Measurements from ENCODE around the gene SELENOK.

Gene SELENOK

DNA sequence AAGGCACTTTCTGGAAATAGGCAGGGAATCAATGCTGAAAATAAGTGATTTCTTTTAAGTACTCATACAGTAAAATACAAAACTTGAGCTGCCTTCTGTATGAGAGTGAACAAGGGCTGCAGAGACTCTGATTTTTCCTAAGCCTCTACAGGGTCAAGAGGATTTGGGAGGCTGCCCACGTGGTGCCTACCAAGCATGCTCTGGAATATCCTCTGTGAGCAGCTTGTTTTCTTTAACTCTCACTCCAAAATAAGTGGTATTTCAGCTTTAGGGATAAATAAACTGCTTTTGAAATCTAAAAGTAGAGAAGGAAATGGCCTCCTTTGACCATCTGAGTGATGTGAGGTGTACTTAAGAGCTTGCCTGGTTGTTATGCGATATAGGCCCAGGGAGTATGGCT, 8.1 kb upstream of the SELENOK start:
- H3K4me1 Mint-ChIP-seq = no peaks in the 10 kb centered on the region

DNA sequence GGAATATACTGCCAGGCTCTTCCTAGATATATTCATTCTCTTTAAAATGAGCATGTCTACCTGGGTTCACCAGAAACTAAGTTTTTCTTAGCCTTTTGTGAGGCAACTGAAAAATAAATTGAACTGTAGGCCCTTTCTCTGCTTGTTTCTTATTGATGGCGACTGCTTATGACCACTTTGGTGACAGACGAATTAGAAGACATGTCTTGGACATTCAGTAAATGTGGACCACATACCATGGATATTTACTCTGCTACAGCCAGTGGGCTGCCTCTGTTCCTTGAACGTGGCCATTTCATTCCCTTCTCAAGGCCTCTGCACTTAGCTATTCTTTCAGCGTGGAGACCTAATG, 603 bp upstream of the SELENOK start:
- peak overlapping the region; percentile 92 for H3K4me3 Mint-ChIP-seq
- ATAC-seq (no peak), DNase-seq (ENCODE audit: low spot score in 2 of 2) (no peak)
- H3K27ac Mint-ChIP-seq = peak overlapping the region; percentile 99
- peaks cover 46% of the 10 kb centered on the region for H3K4me1 Mint-ChIP-seq
- H3K9me3 Mint-ChIP-seq = no peaks in the 10 kb centered on the region
- peaks cover 38% of the 10 kb centered on the region for H3K36me3 Mint-ChIP-seq

More for the DNA sequence above, 8.1 kb upstream of the SELENOK start:
- Mint-ChIP-seq H3K4me3 (no peak overlapping the region), H3K27ac (no peak overlapping the region), H3K36me3 (no peaks in the 10 kb centered on the region), H3K9me3 (no peaks in the 10 kb centered on the region)
- no peak for DNase-seq (ENCODE audit: low spot score in 2 of 2)
- ATAC-seq = no peak

DNA sequence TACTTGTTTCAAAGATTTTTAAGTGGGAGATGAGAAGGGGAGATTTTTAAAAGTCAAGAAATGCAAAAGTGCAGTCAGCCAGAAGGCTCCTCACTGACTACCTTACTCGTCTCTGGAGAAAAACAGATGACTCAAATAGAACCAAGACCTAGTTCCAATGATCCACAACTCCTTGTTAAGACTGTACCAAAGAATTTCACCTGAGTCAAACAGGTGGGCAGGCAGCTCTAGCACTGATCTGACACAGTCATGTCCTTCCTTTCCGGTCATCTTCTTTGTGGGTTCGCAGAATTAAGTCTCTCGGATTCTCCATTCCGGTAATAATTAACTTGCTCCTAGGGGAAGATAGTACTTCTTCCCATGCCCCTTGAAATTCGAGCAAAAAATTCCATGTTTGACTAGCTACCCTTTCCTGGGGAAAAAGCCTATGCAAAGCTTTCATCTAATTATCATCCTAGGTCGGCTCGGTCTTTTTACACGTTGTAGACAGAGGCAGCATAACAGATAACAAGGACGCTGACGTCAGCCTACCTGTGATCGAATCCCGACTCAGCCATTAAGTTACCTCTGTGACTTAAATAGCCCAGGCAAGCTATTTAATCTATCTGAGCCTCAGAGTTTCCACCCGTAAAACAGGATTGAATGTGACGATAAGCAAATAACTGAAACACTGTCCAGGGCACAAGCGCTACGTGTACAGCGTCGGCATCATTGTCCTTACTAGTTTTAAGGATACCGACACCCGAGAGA, 758 bp downstream of the SELENOK start:
- Mint-ChIP-seq H3K4me3 (peak overlapping the region; percentile 92), H3K4me1 (peaks cover 50% of the 10 kb centered on the region), H3K27ac (peak overlapping the region; percentile 99), H3K9me3 (no peaks in the 10 kb centered on the region), H3K36me3 (peaks cover 51% of the 10 kb centered on the region)
- DNase-seq (ENCODE audit: low spot score in 2 of 2) (no peak), ATAC-seq (peak; percentile 36)

DNA sequence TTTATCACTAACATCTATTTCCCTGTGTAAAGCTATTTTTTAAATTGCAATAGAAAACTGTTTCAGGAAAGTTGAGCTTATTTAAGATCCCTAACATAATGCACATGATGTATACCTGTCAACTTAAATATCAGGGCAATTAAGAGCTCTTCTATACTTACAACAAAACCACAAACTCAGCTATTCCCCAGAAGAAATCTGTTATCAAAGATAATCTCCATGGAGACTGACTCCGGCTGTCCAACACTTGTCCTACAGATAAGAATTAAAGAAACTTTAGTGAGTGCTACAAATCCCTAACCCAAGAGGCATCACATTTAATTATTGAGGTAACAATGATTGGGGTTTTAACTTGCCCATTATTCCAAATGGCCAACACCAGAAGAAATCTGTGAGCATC, 3.4 kb downstream of the SELENOK start:
- Mint-ChIP-seq H3K4me3 (no peak overlapping the region), H3K4me1 (peaks cover 49% of the 10 kb centered on the region), H3K36me3 (peaks cover 76% of the 10 kb centered on the region), H3K27ac (no peak overlapping the region), H3K9me3 (no peaks in the 10 kb centered on the region)
- ATAC-seq = no peak
- DNase-seq (ENCODE audit: low spot score in 2 of 2) = no peak

DNA sequence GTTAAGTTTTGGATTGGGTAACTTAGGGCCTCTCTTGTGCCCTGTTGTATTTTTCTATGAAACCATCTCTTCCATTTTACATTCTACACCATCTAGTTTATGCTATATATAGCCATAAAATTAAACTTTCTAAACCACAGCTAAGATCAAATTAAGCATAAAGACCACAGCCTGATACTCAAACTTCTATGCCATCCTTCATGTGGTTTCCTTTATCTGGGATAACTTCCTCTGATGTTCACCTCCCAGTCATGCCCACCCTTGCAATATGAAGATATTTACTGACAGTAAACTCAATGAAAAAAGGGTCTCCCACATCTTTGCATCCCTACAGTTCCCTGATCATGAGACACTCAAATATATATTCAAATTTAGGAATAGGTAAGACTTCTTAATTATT, 4.2 kb downstream of the SELENOK start:
- Mint-ChIP-seq H3K27ac (peak overlapping the region; percentile 52), H3K4me1 (peaks cover 49% of the 10 kb centered on the region), H3K36me3 (peaks cover 84% of the 10 kb centered on the region), H3K4me3 (no peak overlapping the region), H3K9me3 (no peaks in the 10 kb centered on the region)
- DNase-seq (ENCODE audit: low spot score in 2 of 2) = no peak
- no peak for ATAC-seq

DNA sequence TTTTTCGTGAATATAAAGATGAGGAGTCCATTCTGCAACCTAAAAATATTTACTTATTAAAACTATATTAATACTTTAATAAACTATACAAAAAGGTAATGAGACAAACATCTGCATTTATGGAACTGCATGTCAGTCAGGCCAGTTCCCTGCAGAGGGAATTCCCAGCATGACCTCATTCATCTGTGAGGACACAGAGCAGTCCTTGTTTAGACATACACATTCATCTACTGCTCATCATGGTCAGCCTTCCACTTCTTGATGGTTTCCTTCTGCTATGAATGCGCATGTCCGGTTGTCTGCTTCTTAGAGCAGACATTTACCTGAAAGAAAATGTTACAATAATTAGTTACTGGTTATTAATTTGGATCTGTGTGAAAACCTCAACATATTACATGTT, 6.4 kb downstream of the SELENOK start:
- H3K4me3 Mint-ChIP-seq = no peak overlapping the region
- H3K36me3 Mint-ChIP-seq = peaks cover 87% of the 10 kb centered on the region
- no peaks in the 10 kb centered on the region for H3K9me3 Mint-ChIP-seq
- ATAC-seq (no peak), DNase-seq (ENCODE audit: low spot score in 2 of 2) (no peak)
- no peak overlapping the region for H3K27ac Mint-ChIP-seq
- peaks cover 47% of the 10 kb centered on the region for H3K4me1 Mint-ChIP-seq

DNA sequence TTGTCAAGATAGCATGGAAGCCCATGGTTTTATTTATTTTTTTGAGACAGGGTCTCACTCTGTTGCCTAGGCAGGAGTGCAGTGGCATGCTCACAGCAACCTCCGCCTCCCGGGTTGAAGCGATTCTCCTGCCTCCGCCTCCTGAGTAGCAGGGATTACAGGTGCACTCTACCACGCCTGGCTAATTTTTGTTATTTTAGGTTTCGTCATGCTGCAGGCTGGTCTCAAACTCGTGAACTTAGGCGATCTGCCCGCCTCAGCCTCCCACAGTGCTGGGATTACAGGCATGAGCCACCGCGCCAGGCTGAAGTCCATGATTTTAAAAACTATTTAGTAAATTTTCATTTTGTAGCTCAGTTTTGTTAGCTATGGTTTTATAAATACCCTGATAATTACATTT, 7.0 kb downstream of the SELENOK start:
- H3K36me3 Mint-ChIP-seq = peaks cover 89% of the 10 kb centered on the region
- DNase-seq (ENCODE audit: low spot score in 2 of 2) (no peak), ATAC-seq (no peak)
- no peaks in the 10 kb centered on the region for H3K9me3 Mint-ChIP-seq
- H3K4me3 Mint-ChIP-seq = no peak overlapping the region
- no peak overlapping the region for H3K27ac Mint-ChIP-seq
- peaks cover 45% of the 10 kb centered on the region for H3K4me1 Mint-ChIP-seq

DNA sequence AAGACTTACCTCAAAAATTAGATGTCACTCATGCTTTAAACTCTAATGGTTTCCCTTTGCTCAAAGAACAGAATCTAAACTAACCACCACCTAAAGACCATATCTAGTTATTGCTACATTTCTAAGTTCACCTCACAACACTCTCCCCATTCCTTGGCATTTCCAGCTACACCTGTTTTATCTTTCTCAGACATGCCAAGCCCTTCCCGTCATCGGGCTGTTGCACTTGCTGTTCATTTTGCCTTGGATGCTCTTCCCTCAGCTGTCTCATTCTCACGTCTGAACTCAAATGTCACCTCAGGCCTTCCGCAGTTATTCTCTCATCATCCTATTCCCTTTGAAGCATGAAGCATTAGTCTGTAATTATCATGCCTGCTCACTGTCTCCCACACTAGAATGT, 8.7 kb downstream of the SELENOK start:
- Mint-ChIP-seq H3K36me3 (peaks cover 90% of the 10 kb centered on the region), H3K4me3 (peak overlapping the region; percentile 88), H3K27ac (peak overlapping the region; percentile 94)

DNA sequence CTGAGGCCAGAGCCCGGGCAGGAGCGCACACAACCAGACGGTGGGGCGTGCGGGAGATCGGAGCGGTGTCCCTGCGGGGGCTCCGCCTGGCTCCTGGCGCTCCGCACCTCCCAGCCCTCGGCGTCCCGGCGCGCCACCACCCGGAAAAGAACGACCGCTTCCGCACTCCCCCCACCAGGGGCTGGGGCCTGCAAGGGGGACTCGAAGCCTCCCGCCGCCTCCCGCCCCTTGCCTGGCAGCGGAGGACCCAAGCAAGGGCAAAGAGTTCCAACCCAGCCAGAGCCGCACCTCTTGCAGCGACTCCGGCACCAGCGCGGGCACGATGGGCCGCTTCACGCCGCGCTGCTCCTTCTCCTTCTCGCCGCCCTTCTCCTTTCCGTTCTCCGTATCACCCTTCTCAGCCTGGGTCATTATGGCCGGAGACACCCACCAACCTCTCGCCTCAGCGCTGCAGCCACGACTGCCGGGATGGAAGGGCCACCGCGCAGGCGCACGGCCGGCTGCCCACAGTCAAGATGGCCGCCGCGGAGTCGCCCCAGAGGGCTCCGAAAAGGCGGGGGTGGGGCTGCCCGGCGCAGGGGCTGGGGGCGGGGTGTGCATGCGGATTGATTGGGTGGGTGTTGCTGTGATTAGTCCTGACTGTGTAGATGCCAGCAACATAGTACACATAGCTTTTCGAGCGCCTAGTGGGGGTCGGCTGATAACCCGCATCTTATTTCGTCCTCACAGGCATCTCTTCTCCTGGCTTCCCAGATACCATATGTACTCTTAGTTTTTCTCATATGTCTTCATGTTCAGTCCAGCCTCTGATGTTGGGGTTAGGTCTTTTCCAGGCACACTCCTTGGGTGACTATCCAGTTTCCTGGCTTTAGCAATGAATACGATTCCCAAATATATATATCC, 9.7 kb downstream of the SELENOK start, which contains the start of gene ACTR8:
ACTR8 (minus strand) TSS at position 462 of the 903 bp plus-strand sequence; CDS start at position 411, 51 bp downstream.
- Mint-ChIP-seq H3K4me1 (peaks cover 35% of the 10 kb centered on the region), H3K4me3 (peak within 1 kb of the TSS; percentile 88), H3K9me3 (no peaks in the 10 kb centered on the region), H3K27ac (peak within 1 kb of the TSS; percentile 94), H3K36me3 (peaks cover 90% of the 10 kb centered on the region)
- DNase-seq (ENCODE audit: low spot score in 2 of 2) (peak; percentile 83 to 95), ATAC-seq (peak; percentile 93)

More for the DNA sequence above, 8.7 kb downstream of the SELENOK start:
- peaks cover 41% of the 10 kb centered on the region for H3K4me1 Mint-ChIP-seq
- no peak for DNase-seq (ENCODE audit: low spot score in 2 of 2)
- H3K9me3 Mint-ChIP-seq = no peaks in the 10 kb centered on the region
- no peak for ATAC-seq

DNA sequence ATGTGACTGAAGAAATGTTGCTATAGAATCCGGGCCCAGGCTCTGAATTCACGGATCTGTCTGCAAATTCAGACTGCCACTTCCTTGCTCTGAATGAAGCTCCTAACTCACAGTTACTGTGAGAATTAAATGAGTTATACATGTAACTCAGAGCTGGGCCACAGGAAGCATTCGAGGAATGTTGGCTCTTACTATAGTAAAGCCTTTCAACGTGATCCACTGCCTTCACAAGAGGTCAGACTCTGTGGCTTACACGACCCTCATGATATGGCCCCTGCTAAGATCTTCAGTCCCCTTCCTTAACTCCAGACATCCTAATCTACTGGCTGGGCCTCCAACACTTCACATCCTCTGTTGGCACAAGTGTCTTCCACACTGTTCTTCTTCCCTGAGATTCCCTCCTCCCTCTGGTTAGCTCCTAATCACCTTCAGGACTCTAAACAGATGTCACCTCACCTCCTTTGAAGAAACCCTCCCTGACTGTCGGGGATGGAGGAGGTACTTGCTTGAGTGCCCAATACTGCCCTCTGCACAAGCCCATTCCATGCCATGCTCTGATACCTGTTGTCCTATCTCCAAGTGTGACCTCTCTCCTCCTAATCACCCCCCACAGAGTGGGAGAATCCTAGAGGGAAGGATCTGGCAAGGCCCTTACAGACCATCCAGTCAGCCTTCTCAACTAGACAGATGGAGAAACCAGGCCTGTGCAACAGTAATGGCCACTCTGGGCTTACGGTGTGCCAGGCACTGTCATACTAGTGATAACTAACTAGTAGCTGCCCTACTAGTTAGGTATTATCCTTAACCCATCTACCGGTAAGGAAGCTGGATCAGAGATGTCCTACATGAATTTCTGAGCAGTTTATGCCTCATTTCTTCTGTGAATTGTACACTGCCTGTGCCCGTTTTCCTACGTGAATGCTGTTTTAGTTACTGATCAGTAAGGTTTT, 11.0 kb downstream of the SELENOK start:
- no peaks in the 10 kb centered on the region for H3K9me3 Mint-ChIP-seq
- no peak for ATAC-seq
- H3K4me3 Mint-ChIP-seq = peak overlapping the region; percentile 88
- peaks cover 90% of the 10 kb centered on the region for H3K36me3 Mint-ChIP-seq
- H3K27ac Mint-ChIP-seq = peak overlapping the region; percentile 94
- peaks cover 34% of the 10 kb centered on the region for H3K4me1 Mint-ChIP-seq
- DNase-seq (ENCODE audit: low spot score in 2 of 2) = peak in 1 of 2 donors; percentile 50

DNA sequence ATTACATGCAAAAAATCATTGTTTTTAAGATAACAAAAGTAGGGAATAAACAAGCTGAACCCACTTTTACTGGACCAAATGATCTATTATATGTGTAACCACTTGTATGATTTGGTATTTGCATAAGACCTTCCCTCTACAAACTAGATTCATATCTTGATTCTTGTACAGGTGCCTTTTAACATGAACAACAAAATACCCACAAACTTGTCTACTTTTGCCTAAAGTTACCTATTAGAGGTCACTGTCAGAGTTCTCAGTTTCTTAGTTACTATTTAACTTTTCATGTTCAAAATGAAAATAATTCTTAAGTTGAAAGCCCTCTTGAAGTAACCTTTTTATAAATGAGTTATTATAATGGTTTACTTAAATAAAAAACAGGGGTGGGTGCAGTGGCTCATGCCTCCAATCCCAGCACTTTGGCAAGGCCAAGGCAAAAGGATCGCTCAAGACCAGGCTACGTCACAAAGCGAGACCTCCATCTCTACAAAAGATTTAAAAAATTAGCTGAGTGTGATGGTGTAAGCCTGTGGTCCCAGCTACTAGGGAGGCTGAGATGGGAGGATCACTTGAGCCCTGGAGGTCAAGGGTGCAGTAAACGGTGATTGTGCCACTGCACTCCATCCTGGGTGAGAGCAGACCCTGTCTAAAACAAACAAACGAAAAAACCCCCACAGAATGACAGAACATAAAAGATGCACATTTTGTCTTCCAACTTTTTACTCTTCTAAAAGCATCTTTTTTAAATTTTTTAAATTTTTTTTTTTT, 25.7 kb downstream of the SELENOK start:
- Mint-ChIP-seq H3K9me3 (no peaks in the 10 kb centered on the region), H3K4me3 (no peak overlapping the region), H3K4me1 (peaks cover 8% of the 10 kb centered on the region), H3K27ac (no peak overlapping the region), H3K36me3 (peaks cover 98% of the 10 kb centered on the region)
- no peak for ATAC-seq
- DNase-seq (ENCODE audit: low spot score in 2 of 2) = no peak

DNA sequence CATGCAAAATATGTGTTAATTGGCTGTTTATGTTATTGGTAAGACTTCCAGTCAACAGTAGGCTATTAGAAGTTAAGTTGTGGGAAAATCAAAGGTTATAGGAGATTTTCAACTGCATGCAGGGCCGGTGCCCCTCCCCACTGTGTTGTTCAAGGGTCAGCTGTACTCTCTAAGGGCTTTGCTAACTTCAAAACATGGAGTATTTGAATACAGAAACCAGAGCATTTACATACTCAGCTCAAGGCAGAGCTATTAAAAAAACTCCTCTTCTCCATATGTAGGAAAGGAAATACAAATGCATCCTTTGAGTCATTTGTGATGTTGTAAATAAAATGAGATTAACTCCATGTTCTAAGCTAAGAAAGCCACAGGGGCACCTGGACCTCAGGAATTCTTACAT, 28.5 kb downstream of the SELENOK start:
- Mint-ChIP-seq H3K27ac (no peak overlapping the region), H3K9me3 (no peaks in the 10 kb centered on the region), H3K4me1 (peaks cover under 1% of the 10 kb centered on the region), H3K36me3 (peaks cover 70% of the 10 kb centered on the region), H3K4me3 (no peak overlapping the region)
- DNase-seq (ENCODE audit: low spot score in 2 of 2) = no peak
- ATAC-seq = no peak

DNA sequence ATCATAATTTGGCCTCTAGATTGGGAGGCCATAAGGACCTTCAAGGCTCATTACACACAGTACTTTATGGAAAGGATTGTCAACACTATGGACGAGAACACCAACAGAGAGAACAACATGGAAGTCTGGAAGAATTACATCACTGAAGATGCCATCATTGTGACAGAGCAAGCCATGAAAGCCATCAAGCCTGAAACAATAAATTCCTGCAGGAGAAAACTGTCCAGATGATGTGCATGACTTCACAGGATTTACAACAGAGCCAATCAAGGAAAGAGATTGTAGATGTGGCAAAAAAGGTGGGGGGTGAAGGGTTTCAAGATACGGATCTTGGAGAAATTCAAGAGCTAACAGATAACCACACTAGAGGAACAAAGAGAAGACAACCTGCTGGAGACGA, 29.4 kb downstream of the SELENOK start:
- H3K9me3 Mint-ChIP-seq = no peaks in the 10 kb centered on the region
- peak overlapping the region; percentile 10 for H3K27ac Mint-ChIP-seq
- no peak for ATAC-seq
- peaks cover 61% of the 10 kb centered on the region for H3K36me3 Mint-ChIP-seq
- H3K4me1 Mint-ChIP-seq = no peaks in the 10 kb centered on the region
- no peak overlapping the region for H3K4me3 Mint-ChIP-seq
- no peak for DNase-seq (ENCODE audit: low spot score in 2 of 2)

DNA sequence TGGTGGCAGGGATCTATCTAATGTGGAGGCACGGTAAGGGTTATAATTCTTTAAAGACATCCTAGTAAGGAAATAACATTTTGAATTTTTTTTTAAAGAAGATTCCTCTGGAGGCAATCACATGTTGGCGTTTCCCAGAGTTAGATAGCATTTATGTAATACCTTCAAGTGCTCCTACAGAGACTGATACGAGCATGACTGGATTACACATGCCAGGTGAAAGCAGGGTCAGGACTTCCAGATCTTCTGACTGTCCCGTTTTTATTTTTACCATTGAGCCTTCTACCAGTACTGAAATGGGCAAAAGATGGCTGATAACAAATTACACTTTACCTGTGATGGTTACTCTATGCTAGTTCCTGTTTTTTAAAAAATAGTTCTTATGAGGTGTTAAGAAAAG, 31.5 kb downstream of the SELENOK start:
- no peaks in the 10 kb centered on the region for H3K9me3 Mint-ChIP-seq
- no peak for ATAC-seq
- no peak overlapping the region for H3K27ac Mint-ChIP-seq
- H3K4me1 Mint-ChIP-seq = no peaks in the 10 kb centered on the region
- no peak overlapping the region for H3K4me3 Mint-ChIP-seq
- peaks cover 41% of the 10 kb centered on the region for H3K36me3 Mint-ChIP-seq
- no peak for DNase-seq (ENCODE audit: low spot score in 2 of 2)

Measured in stimulated activated effector memory CD8-positive, alpha-beta T cell treated with anti-CD3 and anti-CD28 coated beads, Interleukin-12 subunit alpha, Interleukin-12 subunit beta, amount 100 ng/mL, for 72 hours (primary cell).